Lung microvascular endothelial cell (primary cell): ENCODE results near the gene KMT2C. TPM values are rescaled to one million over a fixed set of nuclear protein-coding genes. Genes with fewer than 3 reads are reported as not detected.

Source experiments
- DNase-seq, 2 donors: peaks; one replicate each; pipeline versions ENCODE4 v3.0.0 to v3.0.0-alpha.2; 2010; ENCODE audit warnings: low read depth in 2 of 2
- total RNA-seq: library from RNA; depleted of rRNA; stranded (reverse); fragments of >200 nt; gene quantifications from 2 replicates; pipeline ENCODE4 v1.2.1, GENCODE V29; 2014

The KMT2C gene
- total RNA-seq, 1 donor from 2014 or later, result 34.5 TPM

- no peak for DNase-seq
Measured at GRCh38 chr7:152203095-152203494, 232.7 kb downstream of the KMT2C start.

GRCh38 chr7:152202056-152202455 lies 233.7 kb downstream of the KMT2C start:
- DNase-seq, result peak; percentile 31 to 77

- DNase-seq, result no peak
Measured at GRCh38 chr7:152200395-152200794, 235.4 kb downstream of the KMT2C start.

GRCh38 chr7:152196391-152196790 lies 239.4 kb downstream of the KMT2C start:
- no peak for DNase-seq

- no peak for DNase-seq
Measured at GRCh38 chr7:152193880-152194279, 241.9 kb downstream of the KMT2C start.

GRCh38 chr7:152189061-152189460 lies 246.7 kb downstream of the KMT2C start:
- DNase-seq, result no peak

- DNase-seq, result no peak
Measured at GRCh38 chr7:152185558-152185957, 250.2 kb downstream of the KMT2C start.

- no peak for DNase-seq
Measured at GRCh38 chr7:152180587-152180986, 255.2 kb downstream of the KMT2C start.

GRCh38 chr7:152180048-152180447 lies 255.8 kb downstream of the KMT2C start:
- no peak for DNase-seq

- DNase-seq, result no peak
Measured at GRCh38 chr7:152178405-152179058, 257.3 kb downstream of the KMT2C start.

GRCh38 chr7:152177681-152178404 lies 258.0 kb downstream of the KMT2C start:
- DNase-seq, result no peak

GRCh38 chr7:152176797-152177196 lies 259.0 kb downstream of the KMT2C start:
- DNase-seq, result no peak

GRCh38 chr7:152173372-152174070 lies 262.3 kb downstream of the KMT2C start:
- no peak for DNase-seq

- DNase-seq, result no peak
Measured at GRCh38 chr7:152162287-152162686, 273.5 kb downstream of the KMT2C start.

GRCh38 chr7:152161171-152161570 lies 274.6 kb downstream of the KMT2C start:
- DNase-seq, result no peak

- no peak for DNase-seq
Measured at GRCh38 chr7:152158801-152159587, 276.8 kb downstream of the KMT2C start.

GRCh38 chr7:152152267-152152666 lies 283.5 kb downstream of the KMT2C start:
- DNase-seq, result no peak

- no peak for DNase-seq
Measured at GRCh38 chr7:152149363-152149762, 286.4 kb downstream of the KMT2C start.

GRCh38 chr7:152148706-152149105 lies 287.1 kb downstream of the KMT2C start:
- no peak for DNase-seq

GRCh38 chr7:152145853-152146466 lies 289.8 kb downstream of the KMT2C start:
- peak; percentile 73 to 78 for DNase-seq

- peak in 1 of 2 donors; percentile 38 for DNase-seq
Measured at GRCh38 chr7:152144557-152145245, 291.1 kb downstream of the KMT2C start.
